HEK293 (cell line): ENCODE data around the gene PFKM.
"Not testable (repeated sequence)": the region's sequence is repeated elsewhere in the genome, so short reads cannot be mapped to it uniquely, and the experiment has no call there.

ENCODE experiments used
- REPIN1 ChIP-seq: fragments of 450-650 bp; formaldehyde crosslinking; IDR thresholded peaks from 2 replicates; pipeline ENCODE4 v1.5.1; 2017; ENCODE audit warnings: missing biosample characterization, missing genetic modification characterization, low read depth
- SP2 ChIP-seq: fragments of 450-650 bp; formaldehyde crosslinking; IDR thresholded peaks from 2 replicates; pipeline ENCODE4 v1.5.1; 2016; ENCODE audit warnings: missing biosample characterization, missing genetic modification characterization
- YY1 ChIP-seq: fragments of 450-650 bp; formaldehyde crosslinking; IDR thresholded peaks from 2 replicates; pipeline ENCODE4 v1.5.1; 2018; ENCODE audit warnings: missing biosample characterization, missing genetic modification characterization
- ZEB2 ChIP-seq: fragments of 450-650 bp; formaldehyde crosslinking; IDR thresholded peaks from 2 replicates; pipeline ENCODE4 v1.5.1; 2016; ENCODE audit warnings: missing biosample characterization, missing genetic modification characterization
- ZNF121 ChIP-seq: fragments of 450-650 bp; formaldehyde crosslinking; IDR thresholded peaks from 2 replicates; pipeline ENCODE4 v1.5.1; 2016; ENCODE audit warnings: missing biosample characterization, missing genetic modification characterization
- ZNF24 ChIP-seq: fragments of 450-650 bp; formaldehyde crosslinking; IDR thresholded peaks from 2 replicates; pipeline ENCODE4 v1.5.1; 2016; ENCODE audit warnings: missing biosample characterization, missing genetic modification characterization
- ZNF530 ChIP-seq: fragments of 450-650 bp; formaldehyde crosslinking; IDR thresholded peaks from 2 replicates; pipeline ENCODE4 v1.5.1; 2016; ENCODE audit warnings: low read depth, missing biosample characterization, missing genetic modification characterization
- ZNF791 ChIP-seq: fragments of 450-650 bp; formaldehyde crosslinking; IDR thresholded peaks from 2 replicates; pipeline ENCODE4 v1.5.1; 2016; ENCODE audit warnings: missing biosample characterization, missing genetic modification characterization
- TF ChIP-seq, protein P1 (sequence below): fragments of 450-650 bp; formaldehyde crosslinking; IDR thresholded peaks from 2 replicates; pipeline ENCODE4 v1.5.1; 2017; ENCODE audit warnings: missing biosample characterization, missing genetic modification characterization
- TF ChIP-seq, protein P2 (sequence below): fragments of 450-650 bp; formaldehyde crosslinking; IDR thresholded peaks from 2 replicates; pipeline ENCODE4 v1.5.1; 2016; ENCODE audit warnings: missing biosample characterization, missing genetic modification characterization
- TF ChIP-seq, protein P3 (sequence below): fragments of 450-650 bp; formaldehyde crosslinking; IDR thresholded peaks from 2 replicates; pipeline ENCODE4 v1.5.1; 2016; ENCODE audit warnings: missing biosample characterization, missing genetic modification characterization
- TF ChIP-seq, protein P4 (sequence below): fragments of 450-650 bp; formaldehyde crosslinking; conservative IDR thresholded peaks from 2 replicates; pipeline ENCODE4 v1.5.1; 2016; ENCODE audit warnings: low read depth, missing biosample characterization, missing genetic modification characterization

GRCh38 chr12:48111312-48111693, 7.9 kb upstream of the PFKM start:
- TF ChIP-seq SP2 (tag by site-specific recombination); ZNF791 (tag by site-specific recombination); ZNF530 (tag by site-specific recombination); ZEB2; ZNF121 (tag by site-specific recombination); YY1 (tag by site-specific recombination); ZNF24; REPIN1 (tag by site-specific recombination): not testable (repeated sequence)
- TF ChIP-seq, protein P1, sequence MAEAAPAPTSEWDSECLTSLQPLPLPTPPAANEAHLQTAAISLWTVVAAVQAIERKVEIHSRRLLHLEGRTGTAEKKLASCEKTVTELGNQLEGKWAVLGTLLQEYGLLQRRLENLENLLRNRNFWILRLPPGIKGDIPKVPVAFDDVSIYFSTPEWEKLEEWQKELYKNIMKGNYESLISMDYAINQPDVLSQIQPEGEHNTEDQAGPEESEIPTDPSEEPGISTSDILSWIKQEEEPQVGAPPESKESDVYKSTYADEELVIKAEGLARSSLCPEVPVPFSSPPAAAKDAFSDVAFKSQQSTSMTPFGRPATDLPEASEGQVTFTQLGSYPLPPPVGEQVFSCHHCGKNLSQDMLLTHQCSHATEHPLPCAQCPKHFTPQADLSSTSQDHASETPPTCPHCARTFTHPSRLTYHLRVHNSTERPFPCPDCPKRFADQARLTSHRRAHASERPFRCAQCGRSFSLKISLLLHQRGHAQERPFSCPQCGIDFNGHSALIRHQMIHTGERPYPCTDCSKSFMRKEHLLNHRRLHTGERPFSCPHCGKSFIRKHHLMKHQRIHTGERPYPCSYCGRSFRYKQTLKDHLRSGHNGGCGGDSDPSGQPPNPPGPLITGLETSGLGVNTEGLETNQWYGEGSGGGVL = not testable (repeated sequence)
- TF ChIP-seq, protein P2, sequence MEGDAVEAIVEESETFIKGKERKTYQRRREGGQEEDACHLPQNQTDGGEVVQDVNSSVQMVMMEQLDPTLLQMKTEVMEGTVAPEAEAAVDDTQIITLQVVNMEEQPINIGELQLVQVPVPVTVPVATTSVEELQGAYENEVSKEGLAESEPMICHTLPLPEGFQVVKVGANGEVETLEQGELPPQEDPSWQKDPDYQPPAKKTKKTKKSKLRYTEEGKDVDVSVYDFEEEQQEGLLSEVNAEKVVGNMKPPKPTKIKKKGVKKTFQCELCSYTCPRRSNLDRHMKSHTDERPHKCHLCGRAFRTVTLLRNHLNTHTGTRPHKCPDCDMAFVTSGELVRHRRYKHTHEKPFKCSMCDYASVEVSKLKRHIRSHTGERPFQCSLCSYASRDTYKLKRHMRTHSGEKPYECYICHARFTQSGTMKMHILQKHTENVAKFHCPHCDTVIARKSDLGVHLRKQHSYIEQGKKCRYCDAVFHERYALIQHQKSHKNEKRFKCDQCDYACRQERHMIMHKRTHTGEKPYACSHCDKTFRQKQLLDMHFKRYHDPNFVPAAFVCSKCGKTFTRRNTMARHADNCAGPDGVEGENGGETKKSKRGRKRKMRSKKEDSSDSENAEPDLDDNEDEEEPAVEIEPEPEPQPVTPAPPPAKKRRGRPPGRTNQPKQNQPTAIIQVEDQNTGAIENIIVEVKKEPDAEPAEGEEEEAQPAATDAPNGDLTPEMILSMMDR = not testable (repeated sequence)
- TF ChIP-seq, protein P3, sequence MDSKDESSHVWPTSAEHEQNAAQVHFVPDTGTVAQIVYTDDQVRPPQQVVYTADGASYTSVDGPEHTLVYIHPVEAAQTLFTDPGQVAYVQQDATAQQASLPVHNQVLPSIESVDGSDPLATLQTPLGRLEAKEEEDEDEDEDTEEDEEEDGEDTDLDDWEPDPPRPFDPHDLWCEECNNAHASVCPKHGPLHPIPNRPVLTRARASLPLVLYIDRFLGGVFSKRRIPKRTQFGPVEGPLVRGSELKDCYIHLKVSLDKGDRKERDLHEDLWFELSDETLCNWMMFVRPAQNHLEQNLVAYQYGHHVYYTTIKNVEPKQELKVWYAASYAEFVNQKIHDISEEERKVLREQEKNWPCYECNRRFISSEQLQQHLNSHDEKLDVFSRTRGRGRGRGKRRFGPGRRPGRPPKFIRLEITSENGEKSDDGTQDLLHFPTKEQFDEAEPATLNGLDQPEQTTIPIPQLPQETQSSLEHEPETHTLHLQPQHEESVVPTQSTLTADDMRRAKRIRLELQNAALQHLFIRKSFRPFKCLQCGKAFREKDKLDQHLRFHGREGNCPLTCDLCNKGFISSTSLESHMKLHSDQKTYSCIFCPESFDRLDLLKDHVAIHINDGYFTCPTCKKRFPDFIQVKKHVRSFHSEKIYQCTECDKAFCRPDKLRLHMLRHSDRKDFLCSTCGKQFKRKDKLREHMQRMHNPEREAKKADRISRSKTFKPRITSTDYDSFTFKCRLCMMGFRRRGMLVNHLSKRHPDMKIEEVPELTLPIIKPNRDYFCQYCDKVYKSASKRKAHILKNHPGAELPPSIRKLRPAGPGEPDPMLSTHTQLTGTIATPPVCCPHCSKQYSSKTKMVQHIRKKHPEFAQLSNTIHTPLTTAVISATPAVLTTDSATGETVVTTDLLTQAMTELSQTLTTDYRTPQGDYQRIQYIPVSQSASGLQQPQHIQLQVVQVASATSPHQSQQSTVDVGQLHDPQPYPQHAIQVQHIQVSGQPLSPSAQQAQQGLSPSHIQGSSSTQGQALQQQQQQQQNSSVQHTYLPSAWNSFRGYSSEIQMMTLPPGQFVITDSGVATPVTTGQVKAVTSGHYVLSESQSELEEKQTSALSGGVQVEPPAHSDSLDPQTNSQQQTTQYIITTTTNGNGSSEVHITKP (tag by site-specific recombination) = not testable (repeated sequence)
- TF ChIP-seq, protein P4, sequence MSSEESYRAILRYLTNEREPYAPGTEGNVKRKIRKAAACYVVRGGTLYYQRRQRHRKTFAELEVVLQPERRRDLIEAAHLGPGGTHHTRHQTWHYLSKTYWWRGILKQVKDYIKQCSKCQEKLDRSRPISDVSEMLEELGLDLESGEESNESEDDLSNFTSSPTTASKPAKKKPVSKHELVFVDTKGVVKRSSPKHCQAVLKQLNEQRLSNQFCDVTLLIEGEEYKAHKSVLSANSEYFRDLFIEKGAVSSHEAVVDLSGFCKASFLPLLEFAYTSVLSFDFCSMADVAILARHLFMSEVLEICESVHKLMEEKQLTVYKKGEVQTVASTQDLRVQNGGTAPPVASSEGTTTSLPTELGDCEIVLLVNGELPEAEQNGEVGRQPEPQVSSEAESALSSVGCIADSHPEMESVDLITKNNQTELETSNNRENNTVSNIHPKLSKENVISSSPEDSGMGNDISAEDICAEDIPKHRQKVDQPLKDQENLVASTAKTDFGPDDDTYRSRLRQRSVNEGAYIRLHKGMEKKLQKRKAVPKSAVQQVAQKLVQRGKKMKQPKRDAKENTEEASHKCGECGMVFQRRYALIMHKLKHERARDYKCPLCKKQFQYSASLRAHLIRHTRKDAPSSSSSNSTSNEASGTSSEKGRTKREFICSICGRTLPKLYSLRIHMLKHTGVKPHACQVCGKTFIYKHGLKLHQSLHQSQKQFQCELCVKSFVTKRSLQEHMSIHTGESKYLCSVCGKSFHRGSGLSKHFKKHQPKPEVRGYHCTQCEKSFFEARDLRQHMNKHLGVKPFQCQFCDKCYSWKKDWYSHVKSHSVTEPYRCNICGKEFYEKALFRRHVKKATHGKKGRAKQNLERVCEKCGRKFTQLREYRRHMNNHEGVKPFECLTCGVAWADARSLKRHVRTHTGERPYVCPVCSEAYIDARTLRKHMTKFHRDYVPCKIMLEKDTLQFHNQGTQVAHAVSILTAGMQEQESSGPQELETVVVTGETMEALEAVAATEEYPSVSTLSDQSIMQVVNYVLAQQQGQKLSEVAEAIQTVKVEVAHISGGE (tag by site-specific recombination) = not testable (repeated sequence)
